HG02970 (cell line): Measurements from ENCODE around the gene ADISSP.

Source experiments
- ATAC-seq: cut with Tn5 transposase; IDR thresholded peaks from one replicate; pipeline ENCODE4 v1.9.1; 2021; ENCODE audit warnings: mild to moderate bottlenecking, moderate library complexity, moderate number of reproducible peaks; ENCODE audit not compliant: unreplicated experiment, low FRiP score

ADISSP gene

GRCh38 chr20:3757268-3757667 is 10.3 kb downstream of the ADISSP start:
- ATAC-seq: no peak

- no peak for ATAC-seq
Measured at GRCh38 chr20:3755814-3756480, 11.6 kb downstream of the ADISSP start.

- ATAC-seq: no peak
Measured at GRCh38 chr20:3755269-3755668, 12.3 kb downstream of the ADISSP start.

- no peak for ATAC-seq
Measured at GRCh38 chr20:3754276-3754630, 13.3 kb downstream of the ADISSP start.

GRCh38 chr20:3753501-3754275 is 13.9 kb downstream of the ADISSP start:
- ATAC-seq: no peak

GRCh38 chr20:3753098-3753497 is 14.5 kb downstream of the ADISSP start:
- ATAC-seq: no peak

GRCh38 chr20:3752386-3752759 is 15.2 kb downstream of the ADISSP start:
- ATAC-seq: no peak

- ATAC-seq: no peak
Measured at GRCh38 chr20:3751675-3752385, 15.7 kb downstream of the ADISSP start.

- no peak for ATAC-seq
Measured at GRCh38 chr20:3751305-3751674, 16.3 kb downstream of the ADISSP start.

- ATAC-seq: no peak
Measured at GRCh38 chr20:3749689-3750531, 17.6 kb downstream of the ADISSP start.

- no peak for ATAC-seq
Measured at GRCh38 chr20:3749087-3749688, 18.4 kb downstream of the ADISSP start.

GRCh38 chr20:3748073-3748472 is 19.5 kb downstream of the ADISSP start:
- ATAC-seq: no peak

- no peak for ATAC-seq
Measured at GRCh38 chr20:3747471-3747870, 20.1 kb downstream of the ADISSP start.

GRCh38 chr20:3745686-3746173 is 21.8 kb downstream of the ADISSP start:
- no peak for ATAC-seq

- ATAC-seq: no peak
Measured at GRCh38 chr20:3744806-3745685, 22.5 kb downstream of the ADISSP start.

GRCh38 chr20:3744037-3744436 is 23.5 kb downstream of the ADISSP start:
- no peak for ATAC-seq

GRCh38 chr20:3743251-3743650 is 24.3 kb downstream of the ADISSP start:
- ATAC-seq: no peak

- ATAC-seq: no peak
Measured at GRCh38 chr20:3741836-3742458, 25.6 kb downstream of the ADISSP start.
